OCI-LY3 (cell line): ENCODE data around the gene POP7.

Experiments used
- EZH2phosphoT487 ChIP-seq: fragments of 200-600 bp; shearing (Covaris generic); IDR thresholded peaks from 2 replicates; pipeline ENCODE4 v1.6.1; 2018; ENCODE audit warnings: antibody characterized with exemption, mixed run types, low read depth
- TF ChIP-seq, protein P1 (sequence below): fragments of 200-600, 300-600 bp; sonication (generic); IDR thresholded peaks from 2 replicates; pipeline ENCODE4 v1.5.1; 2014; ENCODE audit warnings: antibody characterized with exemption, low read length, low read depth

DNA sequence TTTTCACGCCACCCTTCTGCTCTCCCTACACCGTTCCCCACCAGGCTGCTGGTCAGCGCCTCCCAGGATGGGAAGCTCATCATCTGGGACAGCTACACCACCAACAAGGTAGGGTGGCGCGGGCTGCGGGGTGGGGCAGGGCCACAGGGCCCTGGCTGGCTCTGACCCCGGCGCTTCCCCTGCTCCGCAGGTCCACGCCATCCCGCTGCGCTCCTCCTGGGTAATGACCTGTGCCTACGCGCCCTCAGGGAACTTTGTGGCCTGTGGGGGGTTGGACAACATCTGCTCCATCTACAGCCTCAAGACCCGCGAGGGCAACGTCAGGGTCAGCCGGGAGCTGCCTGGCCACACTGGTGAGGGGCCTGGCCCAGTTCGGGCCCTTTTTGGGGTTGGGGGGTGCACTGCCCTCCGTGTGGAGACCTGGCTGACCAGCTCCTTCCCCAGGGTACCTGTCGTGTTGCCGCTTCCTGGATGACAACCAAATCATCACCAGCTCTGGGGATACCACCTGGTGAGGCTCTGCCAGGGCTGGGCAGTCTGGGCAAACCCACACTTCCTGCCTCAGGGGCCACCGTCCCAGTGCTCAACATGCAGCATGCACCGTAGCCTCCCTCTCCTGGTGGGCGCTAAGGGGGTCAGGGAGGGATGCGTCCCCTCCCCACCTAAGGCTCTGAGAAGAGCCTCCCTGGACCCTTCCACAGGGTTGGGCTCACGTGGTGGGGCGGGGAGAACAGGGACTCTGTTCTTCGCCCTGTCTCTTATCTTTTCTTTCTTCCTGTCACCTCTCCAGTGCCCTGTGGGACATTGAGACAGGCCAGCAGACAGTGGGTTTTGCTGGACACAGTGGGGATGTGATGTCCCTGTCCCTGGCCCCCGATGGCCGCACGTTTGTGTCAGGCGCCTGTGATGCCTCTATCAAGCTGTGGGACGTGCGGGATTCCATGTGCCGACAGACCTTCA is 28.3 kb upstream of the POP7 start:
- TF ChIP-seq, protein P1, sequence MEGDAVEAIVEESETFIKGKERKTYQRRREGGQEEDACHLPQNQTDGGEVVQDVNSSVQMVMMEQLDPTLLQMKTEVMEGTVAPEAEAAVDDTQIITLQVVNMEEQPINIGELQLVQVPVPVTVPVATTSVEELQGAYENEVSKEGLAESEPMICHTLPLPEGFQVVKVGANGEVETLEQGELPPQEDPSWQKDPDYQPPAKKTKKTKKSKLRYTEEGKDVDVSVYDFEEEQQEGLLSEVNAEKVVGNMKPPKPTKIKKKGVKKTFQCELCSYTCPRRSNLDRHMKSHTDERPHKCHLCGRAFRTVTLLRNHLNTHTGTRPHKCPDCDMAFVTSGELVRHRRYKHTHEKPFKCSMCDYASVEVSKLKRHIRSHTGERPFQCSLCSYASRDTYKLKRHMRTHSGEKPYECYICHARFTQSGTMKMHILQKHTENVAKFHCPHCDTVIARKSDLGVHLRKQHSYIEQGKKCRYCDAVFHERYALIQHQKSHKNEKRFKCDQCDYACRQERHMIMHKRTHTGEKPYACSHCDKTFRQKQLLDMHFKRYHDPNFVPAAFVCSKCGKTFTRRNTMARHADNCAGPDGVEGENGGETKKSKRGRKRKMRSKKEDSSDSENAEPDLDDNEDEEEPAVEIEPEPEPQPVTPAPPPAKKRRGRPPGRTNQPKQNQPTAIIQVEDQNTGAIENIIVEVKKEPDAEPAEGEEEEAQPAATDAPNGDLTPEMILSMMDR, result no peak
- TF ChIP-seq EZH2phosphoT487, result no peak
